Ectodermal cell (in vitro differentiated cells): Measurements from ENCODE around the gene ARPC1B.

Experiments
- H3K27ac ChIP-seq: 2 replicates; pipeline ENCODE4 v1.7.0; 2013; ENCODE audit warnings: mild to moderate bottlenecking, low read depth, low read length; ENCODE audit not compliant: insufficient read depth, poor library complexity, severe bottlenecking
- H3K27me3 ChIP-seq: 2 replicates; pipeline ENCODE4 v1.7.0; 2013; ENCODE audit warnings: mild to moderate bottlenecking, low read length; ENCODE audit not compliant: insufficient read depth, control insufficient read depth, poor library complexity, severe bottlenecking
- H3K36me3 ChIP-seq: one replicate; pipeline ENCODE4 v1.7.0; 2013; ENCODE audit warnings: low read length; ENCODE audit not compliant: control insufficient read depth, insufficient read depth
- H3K4me1 ChIP-seq: one replicate; pipeline ENCODE4 v1.7.0; 2013; ENCODE audit warnings: low read length; ENCODE audit not compliant: control insufficient read depth, insufficient read depth
- H3K4me3 ChIP-seq: 2 replicates; pipeline ENCODE4 v1.7.0; 2013; ENCODE audit warnings: low read depth, low read length, control low read depth; ENCODE audit not compliant: insufficient read depth
- H3K9me3 ChIP-seq: 2 replicates; pipeline ENCODE4 v1.7.0; 2013; ENCODE audit warnings: mild to moderate bottlenecking, low read length, moderate library complexity; ENCODE audit not compliant: control insufficient read depth
- WGBS, 2 experiments: methylation state at CpG; one replicate each; pipeline ENCODE4 v1.1.7; 2013; ENCODE audit warnings: missing lambda C conversion rate in 2 of 2; 5-methylcytosine and 5-hydroxymethylcytosine counted together

The ARPC1B gene

GRCh38 chr7:99398891-99399445, 24.4 kb downstream of the ARPC1B start:
- WGBS, 2 experiments, result 92% methylated on average over 5 of the region's 5 CpGs
- H3K36me3 ChIP-seq, result peaks cover 39% of the 10 kb centered on the region
- no peak overlapping the region for H3K27ac ChIP-seq
- H3K4me1 ChIP-seq, result peaks cover 3% of the 10 kb centered on the region
- no peaks in the 10 kb centered on the region for H3K9me3 ChIP-seq
- H3K27me3 ChIP-seq, result no peaks in the 10 kb centered on the region
- no peak overlapping the region for H3K4me3 ChIP-seq

- no peaks in the 10 kb centered on the region for H3K27me3 ChIP-seq
- no peak overlapping the region for H3K4me3 ChIP-seq
- H3K36me3 ChIP-seq, result peaks cover 45% of the 10 kb centered on the region
- H3K27ac ChIP-seq, result no peak overlapping the region
- no peaks in the 10 kb centered on the region for H3K9me3 ChIP-seq
- no peaks in the 10 kb centered on the region for H3K4me1 ChIP-seq
- 95 to 96% methylated on average over 6 of the region's 6 CpGs for WGBS, 2 experiments
These were observed 25.1 kb downstream of the ARPC1B start for GRCh38 chr7:99399597-99399996.

- peaks cover 8% of the 10 kb centered on the region for H3K4me1 ChIP-seq
- no peaks in the 10 kb centered on the region for H3K9me3 ChIP-seq
- H3K4me3 ChIP-seq, result no peak overlapping the region
- no peaks in the 10 kb centered on the region for H3K27me3 ChIP-seq
- no peak overlapping the region for H3K27ac ChIP-seq
- peaks cover 39% of the 10 kb centered on the region for H3K36me3 ChIP-seq
- WGBS, 2 experiments, result 92 to 98% methylated on average over 3 of the region's 3 CpGs
These were observed 28.3 kb downstream of the ARPC1B start for GRCh38 chr7:99402854-99403253.

GRCh38 chr7:99403764-99404163, 29.2 kb downstream of the ARPC1B start:
- no peaks in the 10 kb centered on the region for H3K27me3 ChIP-seq
- H3K4me3 ChIP-seq, result no peak overlapping the region
- no peaks in the 10 kb centered on the region for H3K9me3 ChIP-seq
- H3K4me1 ChIP-seq, result peaks cover 8% of the 10 kb centered on the region
- 92 to 96% methylated on average over 5 of the region's 5 CpGs for WGBS, 2 experiments
- peaks cover 39% of the 10 kb centered on the region for H3K36me3 ChIP-seq
- no peak overlapping the region for H3K27ac ChIP-seq

GRCh38 chr7:99404235-99404976, 29.9 kb downstream of the ARPC1B start:
- peaks cover 39% of the 10 kb centered on the region for H3K36me3 ChIP-seq
- 95% methylated on average over 18 of the region's 18 CpGs for WGBS, 2 experiments
- no peaks in the 10 kb centered on the region for H3K9me3 ChIP-seq
- H3K4me3 ChIP-seq, result no peak overlapping the region
- H3K4me1 ChIP-seq, result peaks cover 8% of the 10 kb centered on the region
- H3K27ac ChIP-seq, result no peak overlapping the region
- no peaks in the 10 kb centered on the region for H3K27me3 ChIP-seq

- no peak overlapping the region for H3K4me3 ChIP-seq
- no peaks in the 10 kb centered on the region for H3K27me3 ChIP-seq
- H3K9me3 ChIP-seq, result no peaks in the 10 kb centered on the region
- H3K4me1 ChIP-seq, result peaks cover 8% of the 10 kb centered on the region
- peaks cover 34% of the 10 kb centered on the region for H3K36me3 ChIP-seq
- WGBS, 2 experiments, result 93 to 95% methylated on average over 10 of the region's 10 CpGs
- H3K27ac ChIP-seq, result no peak overlapping the region
These were observed 30.4 kb downstream of the ARPC1B start for GRCh38 chr7:99404977-99405320.

GRCh38 chr7:99406557-99406956, 32.0 kb downstream of the ARPC1B start:
- Histone ChIP-seq H3K4me1 (peaks cover 8% of the 10 kb centered on the region), H3K9me3 (no peaks in the 10 kb centered on the region), H3K27me3 (no peaks in the 10 kb centered on the region), H3K4me3 (no peak overlapping the region), H3K36me3 (peaks cover 28% of the 10 kb centered on the region), H3K27ac (no peak overlapping the region)
- WGBS, 2 experiments, result 89 to 96% methylated on average over 1 of the region's 1 CpG

- peak overlapping the region; percentile 100 for H3K27ac ChIP-seq
- H3K9me3 ChIP-seq, result no peaks in the 10 kb centered on the region
- H3K27me3 ChIP-seq, result no peaks in the 10 kb centered on the region
- H3K36me3 ChIP-seq, result peaks cover 28% of the 10 kb centered on the region
- 1% methylated on average over 28 of the region's 28 CpGs for WGBS, 2 experiments
- peaks cover 8% of the 10 kb centered on the region for H3K4me1 ChIP-seq
- peak overlapping the region; percentile 96 for H3K4me3 ChIP-seq
These were observed 33.4 kb downstream of the ARPC1B start for GRCh38 chr7:99407872-99408378.

GRCh38 chr7:99408379-99409191, 34.1 kb downstream of the ARPC1B start, which contains the start of the genes BUD31 and PDAP1:
Gene BUD31, plus strand, starts transcription at chr7:99408969. Its CDS starts 2,124 bp downstream, at chr7:99411093.
Gene PDAP1, minus strand, starts transcription at chr7:99408597. Its CDS starts 49 bp downstream, at chr7:99408548.
- H3K27ac ChIP-seq, result peak within 1 kb of the TSS; percentile 100
- no peaks in the 10 kb centered on the region for H3K9me3 ChIP-seq
- peak within 1 kb of the TSS; percentile 96 for H3K4me3 ChIP-seq
- peaks cover 30% of the 10 kb centered on the region for H3K36me3 ChIP-seq
- 0% methylated on average over 72 of the region's 72 CpGs for WGBS, 2 experiments
- peaks cover 8% of the 10 kb centered on the region for H3K4me1 ChIP-seq
- no peaks in the 10 kb centered on the region for H3K27me3 ChIP-seq

- H3K36me3 ChIP-seq, result peaks cover 29% of the 10 kb centered on the region
- no peaks in the 10 kb centered on the region for H3K27me3 ChIP-seq
- peaks cover 8% of the 10 kb centered on the region for H3K4me1 ChIP-seq
- WGBS, 2 experiments, result 1% methylated on average over 18 of the region's 18 CpGs
- peak overlapping the region; percentile 96 for H3K4me3 ChIP-seq
- H3K9me3 ChIP-seq, result no peaks in the 10 kb centered on the region
- H3K27ac ChIP-seq, result peak overlapping the region; percentile 100
These were observed 34.7 kb downstream of the ARPC1B start for GRCh38 chr7:99409192-99409572.
